AG09319 (cell line): ENCODE results near the gene NPAT.
"Not testable (repeated sequence)": the region's sequence is repeated elsewhere in the genome, so short reads cannot be mapped to it uniquely, and the experiment has no call there.

Experiments
- DNase-seq: peaks from one replicate; pipeline ENCODE4 v3.0.0-alpha.2; 2010; ENCODE audit warnings: low read depth; ENCODE audit errors: extremely low read depth
- CTCF ChIP-seq: IDR thresholded peaks from 2 replicates; pipeline ENCODE4 v1.5.1; 2011; ENCODE audit warnings: low read depth, mild to moderate bottlenecking, inconsistent platforms, low read length, moderate library complexity

The NPAT gene

GRCh38 chr11:108196901-108197300 is 25.5 kb downstream of the NPAT start:
- no peak for DNase-seq
- TF ChIP-seq CTCF: no peak

- no peak for TF ChIP-seq CTCF
- no peak for DNase-seq
Observed at GRCh38 chr11:108193725-108194124, 28.7 kb downstream of the NPAT start.

GRCh38 chr11:108177570-108177969 is 44.9 kb downstream of the NPAT start:
- TF ChIP-seq CTCF: no peak
- no peak for DNase-seq

- DNase-seq: no peak
- TF ChIP-seq CTCF: no peak
Observed at GRCh38 chr11:108170184-108170583, 52.3 kb downstream of the NPAT start.

GRCh38 chr11:108167624-108168023 is 54.8 kb downstream of the NPAT start:
- no peak for TF ChIP-seq CTCF

GRCh38 chr11:108162878-108163277 is 59.6 kb downstream of the NPAT start:
- DNase-seq: not testable (repeated sequence)

More at GRCh38 chr11:108167624-108168023, 54.8 kb downstream of the NPAT start:
- DNase-seq: no peak

- no peak for DNase-seq
- TF ChIP-seq CTCF: no peak
Observed at GRCh38 chr11:108160970-108161566, 61.4 kb downstream of the NPAT start.

GRCh38 chr11:108154591-108154990 is 67.8 kb downstream of the NPAT start:
- DNase-seq: no peak
- no peak for TF ChIP-seq CTCF
